ENCODE measurements around the gene NFE2L1.
"Not testable (repeated sequence)": the region's sequence is repeated elsewhere in the genome, so short reads cannot be mapped to it uniquely, and the experiment has no call there.

The NFE2L1 gene, protein sequence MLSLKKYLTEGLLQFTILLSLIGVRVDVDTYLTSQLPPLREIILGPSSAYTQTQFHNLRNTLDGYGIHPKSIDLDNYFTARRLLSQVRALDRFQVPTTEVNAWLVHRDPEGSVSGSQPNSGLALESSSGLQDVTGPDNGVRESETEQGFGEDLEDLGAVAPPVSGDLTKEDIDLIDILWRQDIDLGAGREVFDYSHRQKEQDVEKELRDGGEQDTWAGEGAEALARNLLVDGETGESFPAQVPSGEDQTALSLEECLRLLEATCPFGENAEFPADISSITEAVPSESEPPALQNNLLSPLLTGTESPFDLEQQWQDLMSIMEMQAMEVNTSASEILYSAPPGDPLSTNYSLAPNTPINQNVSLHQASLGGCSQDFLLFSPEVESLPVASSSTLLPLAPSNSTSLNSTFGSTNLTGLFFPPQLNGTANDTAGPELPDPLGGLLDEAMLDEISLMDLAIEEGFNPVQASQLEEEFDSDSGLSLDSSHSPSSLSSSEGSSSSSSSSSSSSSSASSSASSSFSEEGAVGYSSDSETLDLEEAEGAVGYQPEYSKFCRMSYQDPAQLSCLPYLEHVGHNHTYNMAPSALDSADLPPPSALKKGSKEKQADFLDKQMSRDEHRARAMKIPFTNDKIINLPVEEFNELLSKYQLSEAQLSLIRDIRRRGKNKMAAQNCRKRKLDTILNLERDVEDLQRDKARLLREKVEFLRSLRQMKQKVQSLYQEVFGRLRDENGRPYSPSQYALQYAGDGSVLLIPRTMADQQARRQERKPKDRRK

GRCh38 chr17:48047741-48048383 is at the start of gene NFE2L1:
Gene NFE2L1 (plus strand): TSS chr17:48048359. CDS start chr17:48051119, 2,760 bp downstream.
- DNase-seq, result peak; percentile 99

- DNase-seq, result no peak
These were observed 48.6 kb upstream of the NFE2L1 start for GRCh38 chr17:47999582-47999981.

GRCh38 chr17:48001197-48001596 is 47.0 kb upstream of the NFE2L1 start:
- DNase-seq, result no peak

- DNase-seq, result not testable (repeated sequence)
These were observed 46.5 kb upstream of the NFE2L1 start for GRCh38 chr17:48001657-48002056.

DNA sequence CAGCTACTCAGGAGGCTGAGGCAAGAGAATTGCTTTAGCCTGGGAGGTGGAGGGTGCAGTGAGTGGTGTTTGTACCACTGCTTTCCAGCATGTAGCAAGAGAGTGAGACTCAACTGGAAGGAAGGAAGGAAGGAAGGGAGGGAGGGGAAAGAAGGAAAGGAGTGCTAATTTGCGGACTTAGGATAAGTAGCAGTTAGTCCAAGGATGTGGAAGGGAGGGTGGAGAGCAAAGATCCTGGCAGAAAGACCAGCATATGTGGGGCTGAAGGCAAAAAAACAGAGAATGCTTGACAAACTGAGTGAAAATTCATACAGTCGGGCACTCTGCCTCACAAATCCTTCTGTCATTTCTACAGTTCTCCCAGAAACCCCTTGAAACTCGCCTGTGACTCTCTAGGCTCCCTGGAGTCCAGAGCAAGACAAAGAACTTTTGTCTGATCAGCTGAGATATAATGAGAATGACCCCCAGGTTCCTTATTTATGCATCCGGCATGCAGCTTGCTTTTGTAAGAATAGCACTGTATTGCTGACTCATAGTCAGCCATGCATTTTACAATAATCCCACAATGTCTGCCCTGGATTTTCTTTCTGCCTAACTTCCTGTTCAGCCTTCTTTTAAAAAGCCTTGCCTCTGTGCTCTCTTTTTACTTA is 45.8 kb upstream of the NFE2L1 start:
- no peak for DNase-seq

- DNase-seq, result no peak
These were observed 45.2 kb upstream of the NFE2L1 start for GRCh38 chr17:48002916-48003416.

DNA sequence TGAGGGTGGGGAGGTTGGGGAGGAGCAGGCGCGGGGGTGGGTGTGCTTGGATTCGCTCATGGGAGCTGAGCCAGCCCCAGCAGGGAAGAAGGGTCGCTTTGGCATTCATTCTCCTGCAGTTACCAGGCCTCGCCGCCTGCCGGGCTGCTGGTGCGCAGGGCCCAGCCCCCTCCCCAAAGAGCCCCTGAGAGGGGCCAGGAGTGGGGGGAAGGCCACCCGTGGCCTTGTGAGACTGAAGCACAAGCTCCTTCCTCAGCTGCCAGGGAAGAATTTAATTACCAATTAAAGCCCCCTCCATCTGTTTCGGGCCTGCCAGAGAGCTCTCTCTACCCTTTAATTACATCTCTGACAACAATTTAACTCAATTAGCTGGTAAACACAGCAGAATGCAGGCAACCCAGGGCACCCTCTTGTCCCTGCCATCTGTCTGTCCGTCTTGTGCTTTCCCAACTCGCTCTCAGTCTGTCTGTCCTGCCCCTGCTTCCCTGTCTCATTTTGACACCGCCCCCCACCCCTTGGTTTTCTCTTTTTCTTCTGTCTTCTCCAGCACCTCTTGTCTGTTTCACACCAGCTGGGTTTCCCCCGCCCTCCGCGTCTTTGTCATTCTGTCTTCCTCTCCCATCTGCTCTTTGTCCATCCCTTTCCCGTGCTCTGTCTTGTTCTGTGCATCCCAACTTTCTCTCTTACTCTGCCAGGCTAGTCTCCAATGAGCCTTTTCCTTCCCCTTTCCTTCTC is 44.6 kb upstream of the NFE2L1 start:
- DNase-seq, result no peak

DNA sequence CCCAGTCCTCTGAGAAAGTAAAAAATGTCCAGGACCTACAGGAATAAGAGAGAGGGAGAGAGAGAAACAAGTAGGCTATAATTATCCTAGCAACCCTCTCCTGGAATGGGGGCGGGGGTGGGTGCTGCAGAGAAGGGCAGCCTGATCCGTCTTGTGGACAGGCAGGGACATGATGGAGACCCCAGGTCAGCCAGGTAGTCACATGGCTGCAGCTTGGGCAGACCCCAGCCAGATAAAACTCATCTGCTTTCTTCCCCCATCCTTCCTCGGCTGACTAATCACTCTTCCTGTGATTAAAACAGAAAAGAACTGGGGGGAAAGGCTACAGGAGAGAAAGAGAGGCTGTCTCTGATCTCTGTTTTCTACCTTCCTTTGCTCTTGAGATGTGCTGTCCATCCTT is 43.2 kb upstream of the NFE2L1 start:
- no peak for DNase-seq

- DNase-seq, result no peak
These were observed 41.0 kb upstream of the NFE2L1 start for GRCh38 chr17:48006936-48007709.

- no peak for DNase-seq
These were observed 38.0 kb upstream of the NFE2L1 start for GRCh38 chr17:48010193-48010592.

GRCh38 chr17:48011405-48012150 is 36.6 kb upstream of the NFE2L1 start:
- peak; percentile 52 for DNase-seq

GRCh38 chr17:48012151-48012520 is 36.0 kb upstream of the NFE2L1 start:
- peak; percentile 65 for DNase-seq

GRCh38 chr17:48012654-48013053 is 35.5 kb upstream of the NFE2L1 start:
- DNase-seq, result no peak

DNA sequence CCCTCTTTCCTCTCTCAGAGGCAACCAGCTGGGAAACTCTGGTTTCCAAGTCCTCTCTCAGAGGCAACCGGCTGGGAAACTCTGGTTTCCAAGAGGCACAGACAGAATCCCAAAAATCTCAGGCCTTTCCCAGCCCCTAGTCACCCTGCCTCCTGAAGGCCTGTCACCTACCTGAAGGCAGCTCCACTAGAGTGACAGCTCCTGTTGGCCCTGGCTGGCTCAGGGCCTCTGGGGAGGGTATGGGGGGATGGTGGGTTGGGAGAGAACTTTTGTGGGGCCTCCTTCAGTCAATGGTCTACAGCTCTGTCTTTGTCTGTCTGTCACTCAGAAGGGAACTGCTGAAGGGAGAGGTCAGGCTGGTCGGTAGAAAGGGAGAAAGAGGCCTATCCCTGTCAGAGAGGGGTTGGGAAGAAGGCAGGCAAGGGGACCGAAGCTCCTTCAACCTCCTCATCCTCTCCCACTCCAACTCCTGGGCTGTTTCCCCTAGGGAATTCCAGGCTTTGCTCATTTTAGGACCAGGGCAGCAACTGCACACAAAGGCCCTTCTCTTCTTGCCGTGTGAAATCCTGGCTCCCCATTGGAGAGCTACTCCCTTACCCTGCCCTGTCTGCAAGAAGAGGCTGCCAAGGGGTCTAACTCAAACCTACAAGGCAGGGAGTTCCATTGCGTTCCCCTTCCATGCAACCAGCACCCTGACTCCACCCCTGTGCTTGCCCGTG is 34.1 kb upstream of the NFE2L1 start:
- no peak for DNase-seq

- no peak for DNase-seq
These were observed 33.5 kb upstream of the NFE2L1 start for GRCh38 chr17:48014595-48015111.

DNA sequence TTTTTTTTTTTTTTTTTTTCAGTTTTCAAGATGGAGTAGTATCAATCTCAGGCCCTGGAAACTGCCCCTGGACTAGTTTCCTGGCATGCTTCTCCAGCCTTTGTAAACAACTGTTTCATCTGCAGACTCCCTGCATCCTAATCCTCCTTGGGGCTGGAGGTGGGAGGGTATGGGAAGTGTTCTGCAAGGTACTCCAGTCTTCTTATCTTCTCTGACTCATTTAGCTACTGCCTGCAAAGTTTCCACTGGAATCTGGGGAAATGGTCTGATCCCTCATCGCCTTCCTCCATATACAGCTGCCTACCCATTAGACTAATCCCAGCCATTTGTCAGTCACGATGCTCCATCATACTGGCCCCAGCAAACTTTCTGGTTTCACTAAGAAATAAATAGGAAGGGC is 32.0 kb upstream of the NFE2L1 start:
- no peak for DNase-seq

GRCh38 chr17:48017817-48018158 is 30.4 kb upstream of the NFE2L1 start:
- not testable (repeated sequence) for DNase-seq

DNA sequence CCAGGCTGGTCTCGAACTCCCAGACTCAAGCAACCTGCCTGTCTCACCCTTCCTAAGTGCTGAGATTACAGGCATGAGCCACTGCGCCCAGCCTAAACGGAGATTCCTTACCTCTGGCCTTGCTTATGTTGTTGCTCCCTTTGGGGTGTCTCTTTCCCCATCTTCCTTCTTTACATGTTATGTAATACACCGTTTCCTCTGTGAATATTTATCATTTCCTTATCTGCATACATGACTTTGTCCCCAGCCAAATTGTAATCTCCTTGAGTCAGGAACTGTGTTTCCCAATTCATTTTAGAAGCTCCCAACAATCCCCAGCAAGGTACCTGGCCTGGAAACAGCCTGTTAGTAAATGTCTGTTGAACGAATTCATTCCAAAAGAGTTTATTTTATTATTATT is 26.2 kb upstream of the NFE2L1 start:
- no peak for DNase-seq

- no peak for DNase-seq
These were observed 25.3 kb upstream of the NFE2L1 start for GRCh38 chr17:48022901-48023300.
